Trophoblast cell (in vitro differentiated cells and primary cell): Measurements from ENCODE around the gene TBX6.
A peak's percentile ranks its signal among the peaks of the same experiment; 100 is the strongest.

Experiments used
- DNase-seq, 2 donors: peaks; one replicate each; pipeline ENCODE4 v3.0.0-alpha.2; 2016
- H2AFZ ChIP-seq: 2 replicates; pipeline ENCODE4 v1.6.1; 2013; ENCODE audit warnings: low read length, moderate library complexity, mild to moderate bottlenecking; ENCODE audit not compliant: insufficient read depth, poor library complexity
- H2AK5ac ChIP-seq: 2 replicates; pipeline ENCODE4 v1.6.1; 2013; ENCODE audit warnings: mild to moderate bottlenecking, low read length
- H2BK120ac ChIP-seq: 2 replicates; pipeline ENCODE4 v1.6.1; 2013; ENCODE audit warnings: low read length, mild to moderate bottlenecking, moderate library complexity; ENCODE audit not compliant: insufficient read depth, poor library complexity
- H2BK12ac ChIP-seq: 2 replicates; pipeline ENCODE4 v1.6.1; 2013; ENCODE audit warnings: mild to moderate bottlenecking, low read length, moderate library complexity
- H2BK5ac ChIP-seq: 2 replicates; pipeline ENCODE4 v1.6.1; 2013; ENCODE audit warnings: low read length, low read depth, moderate library complexity, mild to moderate bottlenecking; ENCODE audit not compliant: poor library complexity
- H3K14ac ChIP-seq: 2 replicates; pipeline ENCODE4 v1.6.1; 2013; ENCODE audit warnings: mild to moderate bottlenecking, low read length
- H3K18ac ChIP-seq: 2 replicates; pipeline ENCODE4 v1.6.1; 2013; ENCODE audit warnings: mild to moderate bottlenecking, low read length
- H3K23ac ChIP-seq: 2 replicates; pipeline ENCODE4 v1.6.1; 2013; ENCODE audit warnings: low read length
- H3K27ac ChIP-seq: 2 replicates; pipeline ENCODE4 v1.5.1; 2013; ENCODE audit warnings: low read depth, mild to moderate bottlenecking, inconsistent platforms, low read length, moderate library complexity
- H3K27me3 ChIP-seq: 2 replicates; pipeline ENCODE4 v1.6.1; 2013; ENCODE audit warnings: inconsistent platforms, mild to moderate bottlenecking, low read length, moderate library complexity; ENCODE audit not compliant: insufficient read depth
- H3K36me3 ChIP-seq, 2 experiments: 1 replicate in 1 of 2; 2 replicates in 1 of 2; pipeline ENCODE4 v1.6.1; 2013; ENCODE audit warnings: low read length in 2 of 2, mild to moderate bottlenecking in 2 of 2, moderate library complexity in 1 of 2; ENCODE audit not compliant: insufficient read depth in 2 of 2, control insufficient read depth in 1 of 2
- H3K4ac ChIP-seq: 2 replicates; pipeline ENCODE4 v1.6.1; 2013; ENCODE audit warnings: low read depth, mild to moderate bottlenecking, low read length, moderate library complexity
- H3K4me1 ChIP-seq, 2 experiments: 1 replicate in 1 of 2; 2 replicates in 1 of 2; pipeline ENCODE4 v1.6.1; 2013; ENCODE audit warnings: low read length in 2 of 2, mild to moderate bottlenecking in 2 of 2, moderate library complexity in 1 of 2; ENCODE audit not compliant: insufficient read depth in 2 of 2, control insufficient read depth in 1 of 2
- H3K4me2 ChIP-seq: 2 replicates; pipeline ENCODE4 v1.6.1; 2013; ENCODE audit warnings: inconsistent platforms, mild to moderate bottlenecking, low read length, moderate library complexity
- H3K4me3 ChIP-seq: 2 replicates; pipeline ENCODE4 v1.5.1; 2013; ENCODE audit warnings: mild to moderate bottlenecking, low read depth, low read length, inconsistent platforms
- H3K79me1 ChIP-seq: one replicate; pipeline ENCODE4 v1.6.1; 2013; ENCODE audit warnings: low read length
- H3K79me2 ChIP-seq: 2 replicates; pipeline ENCODE4 v1.6.1; 2013; ENCODE audit warnings: low read length, mild to moderate bottlenecking; ENCODE audit not compliant: control insufficient read depth, insufficient read depth, poor library complexity
- H3K9ac ChIP-seq: 2 replicates; pipeline ENCODE4 v1.6.1; 2013; ENCODE audit warnings: mild to moderate bottlenecking, low read length
- H3K9me3 ChIP-seq: 2 replicates; pipeline ENCODE4 v1.6.1; 2013; ENCODE audit warnings: low read depth, mild to moderate bottlenecking, control low read depth, inconsistent platforms, low read length; ENCODE audit not compliant: insufficient read depth
- H4K12ac ChIP-seq: 2 replicates; pipeline ENCODE4 v1.6.1; 2013; ENCODE audit warnings: low read depth, mild to moderate bottlenecking, low read length, moderate library complexity
- H4K8ac ChIP-seq: 2 replicates; pipeline ENCODE4 v1.6.1; 2013; ENCODE audit warnings: low read depth, mild to moderate bottlenecking, low read length, moderate library complexity
- H4K91ac ChIP-seq: one replicate; pipeline ENCODE4 v1.6.1; 2013; ENCODE audit warnings: low read depth, mild to moderate bottlenecking, low read length, moderate library complexity
- WGBS: extraction: QIAGEN DNeasy Blood & Tissue Kit; methylation state at CpG from one replicate; pipeline ENCODE4 v1.1.7; 2013; ENCODE audit warnings: missing lambda C conversion rate; ENCODE audit not compliant: insufficient read length, insufficient coverage; ENCODE audit errors: extremely low coverage; 5-methylcytosine and 5-hydroxymethylcytosine counted together

Gene TBX6

DNA sequence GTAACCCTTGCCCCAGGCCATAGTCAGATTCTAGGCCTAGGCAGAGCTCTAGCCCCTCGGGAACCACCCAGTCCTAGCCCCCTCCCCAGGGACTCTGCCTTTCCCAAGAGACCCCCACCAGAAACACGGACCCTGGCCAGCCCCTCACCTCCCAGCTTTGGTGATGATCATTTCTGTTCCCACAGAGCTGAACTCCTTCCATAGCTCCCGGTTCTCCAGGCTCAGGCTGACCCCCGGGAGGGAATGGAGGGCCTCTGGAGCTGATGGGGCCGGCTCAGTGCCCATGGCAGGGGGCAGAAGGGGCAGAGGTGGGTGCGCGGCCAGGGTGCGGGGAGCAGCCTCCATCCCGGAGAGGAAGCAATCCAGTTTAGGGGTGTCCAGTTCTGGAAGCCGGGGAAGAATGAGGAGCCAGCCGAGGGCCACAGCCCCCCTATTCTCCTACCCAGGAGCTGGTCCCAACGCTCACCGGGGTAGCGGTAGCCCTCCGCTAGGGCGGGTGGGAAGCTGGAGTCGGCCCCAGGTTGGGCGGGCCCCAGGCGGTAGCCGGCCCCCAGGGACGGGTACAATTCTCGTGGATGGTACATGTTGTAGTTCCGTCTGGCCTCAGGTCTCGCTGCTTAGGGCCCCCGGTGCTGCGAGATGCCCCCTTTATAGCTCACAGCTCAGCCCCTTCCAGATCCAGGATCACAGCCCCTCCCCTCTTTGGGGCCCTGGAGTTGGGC, 953 bp downstream of the TBX6 start:
- WGBS = no CpG with 5 or more reads among the region's 26 CpGs
- no peak for DNase-seq
- Histone ChIP-seq H3K4me3 (no peak overlapping the region), H2BK12ac (peak overlapping the region; percentile 89), H2AFZ (no peak overlapping the region), H2BK120ac (peak overlapping the region; percentile 40), H3K4ac (peak overlapping the region; percentile 5), H2AK5ac (peak overlapping the region; percentile 47), H3K18ac (peak overlapping the region; percentile 31), H4K12ac (peak overlapping the region; percentile 31), H3K4me1 (peaks cover 30 to 40% of the 10 kb centered on the region in 2 experiments), H3K27me3 (no peaks in the 10 kb centered on the region), H2BK5ac (peak overlapping the region; percentile 48), H3K79me2 (peaks cover 10% of the 10 kb centered on the region), H3K79me1 (peaks cover 28% of the 10 kb centered on the region), H4K8ac (peak overlapping the region; percentile 72), H3K9ac (no peak overlapping the region), H4K91ac (peak overlapping the region; percentile 92), H3K36me3 (peaks cover 6 to 10% of the 10 kb centered on the region in 2 experiments), H3K14ac (peak overlapping the region; percentile 43), H3K4me2 (peak overlapping the region; percentile 71), H3K27ac (peak overlapping the region; percentile 86), H3K9me3 (peaks cover 4% of the 10 kb centered on the region), H3K23ac (no peak overlapping the region)

DNA sequence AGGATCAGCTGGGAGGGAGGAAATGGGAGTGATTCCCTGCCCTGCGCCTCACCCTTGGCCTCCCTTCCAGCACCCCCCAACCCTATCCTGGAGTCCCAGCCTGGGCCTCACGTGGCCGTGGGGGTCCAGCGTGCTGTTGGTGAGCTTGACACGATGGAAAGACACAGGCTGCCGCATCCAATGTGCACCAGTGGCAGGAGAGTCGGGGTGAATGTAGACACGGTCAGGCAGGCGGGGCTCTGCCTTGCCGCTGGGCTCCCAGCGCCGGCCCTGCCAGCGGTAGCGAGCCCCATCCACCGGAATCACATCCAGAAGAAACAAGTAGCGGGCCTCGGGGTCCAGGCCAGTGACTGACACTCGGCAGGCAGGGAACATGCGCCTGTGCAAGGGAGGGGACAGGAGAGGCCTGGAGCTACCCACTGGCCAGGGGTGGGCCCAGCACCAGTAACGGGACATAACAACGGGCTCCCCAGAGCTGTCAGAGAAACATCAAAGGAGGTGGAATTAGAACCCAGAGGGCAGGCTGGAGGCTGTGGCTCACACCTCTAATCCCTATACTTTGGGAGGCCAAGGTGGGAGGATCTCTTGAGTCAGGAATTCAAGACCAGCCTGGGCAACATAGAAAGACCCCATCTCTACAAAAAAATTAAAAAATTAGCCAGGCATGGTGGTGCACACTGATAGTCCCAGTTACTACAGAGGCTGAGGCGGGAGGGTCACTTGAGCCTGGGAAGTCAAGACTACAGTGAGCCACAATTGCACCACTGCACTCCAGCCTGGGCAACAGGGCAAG, 2.7 kb downstream of the TBX6 start:
- Histone ChIP-seq H3K4me1 (peaks cover 18 to 27% of the 10 kb centered on the region in 2 experiments), H2BK120ac (no peak overlapping the region), H3K18ac (no peak overlapping the region), H3K27ac (peak overlapping the region; percentile 22), H3K4me2 (no peak overlapping the region), H3K27me3 (no peaks in the 10 kb centered on the region), H3K9ac (no peak overlapping the region), H3K79me1 (peaks cover 22% of the 10 kb centered on the region), H2BK5ac (no peak overlapping the region), H4K91ac (peak overlapping the region; percentile 52), H2AFZ (no peak overlapping the region), H4K8ac (no peak overlapping the region), H3K4me3 (no peak overlapping the region), H3K23ac (no peak overlapping the region), H3K9me3 (peaks cover 4% of the 10 kb centered on the region), H3K14ac (no peak overlapping the region), H2BK12ac (peak overlapping the region; percentile 32), H3K36me3 (peaks cover 23 to 26% of the 10 kb centered on the region in 2 experiments), H2AK5ac (peak overlapping the region; percentile 8), H3K79me2 (peaks cover 7% of the 10 kb centered on the region), H3K4ac (no peak overlapping the region), H4K12ac (no peak overlapping the region)
- no peak for DNase-seq
- WGBS = no CpG with 5 or more reads among the region's 22 CpGs

DNA sequence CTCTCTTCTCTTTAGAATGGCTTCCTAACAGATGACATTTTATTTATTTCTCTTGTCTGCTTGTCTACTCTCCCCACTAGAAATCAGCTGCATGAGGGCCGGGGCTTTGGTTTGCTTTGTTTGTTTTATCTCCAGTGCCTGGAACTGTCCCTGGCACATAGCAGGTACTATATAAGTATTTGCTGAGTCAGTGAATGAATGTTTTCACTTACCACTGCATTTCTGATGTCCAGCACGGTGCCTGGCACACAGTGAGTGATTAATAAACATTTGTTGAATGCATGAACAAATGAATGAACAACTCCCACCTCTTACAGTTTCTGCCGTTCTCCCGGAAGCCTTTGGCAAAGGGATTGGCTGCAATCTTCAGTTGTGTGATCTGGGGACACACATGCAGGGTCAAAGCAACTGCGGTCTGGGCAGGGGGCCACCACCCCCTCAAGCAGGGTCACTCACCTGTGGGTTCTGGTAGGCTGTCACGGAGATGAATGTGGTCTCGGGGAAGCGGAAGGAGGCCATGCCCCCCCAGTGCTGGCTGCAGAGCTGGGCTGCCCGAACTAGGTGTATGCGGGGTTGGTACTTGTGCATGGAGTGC, 3.4 kb downstream of the TBX6 start:
- WGBS = no CpG with 5 or more reads among the region's 10 CpGs
- H2BK5ac ChIP-seq = no peak overlapping the region

DNA sequence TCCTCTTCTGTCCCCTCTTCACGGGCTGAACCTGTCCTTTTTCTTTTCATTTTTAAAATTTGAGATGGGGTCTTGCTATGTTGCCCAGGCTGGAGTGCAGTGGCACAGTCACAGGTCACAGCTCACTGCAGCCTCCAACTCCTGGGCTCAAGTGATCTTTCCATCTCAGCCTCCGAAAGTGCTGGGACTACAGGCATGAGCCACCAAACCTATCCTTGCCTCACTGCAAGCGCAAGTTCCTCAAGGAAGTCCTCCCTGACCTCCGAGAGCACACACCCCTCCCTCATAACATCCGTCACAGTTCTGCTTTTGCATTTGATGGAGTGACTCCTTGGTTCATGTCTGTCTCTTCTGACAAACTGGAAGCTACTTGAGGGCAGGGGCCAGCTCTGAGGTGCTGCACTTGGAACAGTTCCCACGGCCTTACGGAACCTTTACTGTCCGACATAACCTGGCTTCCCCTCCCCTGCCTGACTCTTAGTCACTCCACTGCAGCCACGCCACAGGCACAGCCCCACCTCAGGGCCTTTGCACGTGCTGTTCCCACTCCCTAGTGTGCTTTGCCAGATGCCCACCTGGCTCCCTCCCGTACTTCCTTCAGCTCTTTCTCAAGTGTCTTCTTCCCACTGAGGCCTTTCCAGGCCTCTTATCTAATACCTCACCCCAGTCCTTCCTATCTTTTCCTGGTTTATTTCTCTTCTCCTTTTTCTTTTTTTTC, 4.4 kb downstream of the TBX6 start:
- Histone ChIP-seq H3K18ac (no peak overlapping the region), H2BK120ac (no peak overlapping the region), H4K8ac (no peak overlapping the region), H3K4me3 (no peak overlapping the region), H4K12ac (no peak overlapping the region), H3K79me2 (peaks cover 7% of the 10 kb centered on the region), H3K79me1 (peaks cover 20% of the 10 kb centered on the region), H3K27me3 (no peaks in the 10 kb centered on the region), H3K27ac (no peak overlapping the region), H3K4me2 (no peak overlapping the region), H3K9me3 (peaks cover 9% of the 10 kb centered on the region), H3K4ac (no peak overlapping the region), H2BK12ac (no peak overlapping the region), H3K23ac (no peak overlapping the region), H2AK5ac (no peak overlapping the region), H3K36me3 (peaks cover 40 to 41% of the 10 kb centered on the region in 2 experiments), H4K91ac (no peak overlapping the region), H3K4me1 (peaks cover 14 to 23% of the 10 kb centered on the region in 2 experiments), H2BK5ac (no peak overlapping the region), H2AFZ (no peak overlapping the region), H3K9ac (no peak overlapping the region), H3K14ac (no peak overlapping the region)
- no CpG with 5 or more reads among the region's 11 CpGs for whole genome bisulfite sequencing
- DNase-seq = no peak

More for the DNA sequence above, 3.4 kb downstream of the TBX6 start:
- Histone ChIP-seq H2AK5ac (no peak overlapping the region), H3K4me2 (no peak overlapping the region), H3K27me3 (no peaks in the 10 kb centered on the region), H3K23ac (no peak overlapping the region), H3K9ac (no peak overlapping the region), H2BK12ac (no peak overlapping the region), H4K12ac (no peak overlapping the region), H4K91ac (no peak overlapping the region), H3K79me1 (peaks cover 22% of the 10 kb centered on the region), H3K4me1 (peaks cover 18 to 27% of the 10 kb centered on the region in 2 experiments), H3K27ac (no peak overlapping the region), H4K8ac (no peak overlapping the region), H2BK120ac (no peak overlapping the region), H3K4me3 (no peak overlapping the region), H3K18ac (no peak overlapping the region), H3K9me3 (peaks cover 5% of the 10 kb centered on the region), H3K14ac (no peak overlapping the region), H3K36me3 (peaks cover 30 to 31% of the 10 kb centered on the region in 2 experiments), H2AFZ (no peak overlapping the region), H3K79me2 (peaks cover 7% of the 10 kb centered on the region), H3K4ac (no peak overlapping the region)
- no peak for DNase-seq
